GM12878 (cell line): ENCODE results near the gene ANKRD42. TPM values are rescaled to one million over a fixed set of nuclear protein-coding genes. Genes with fewer than 3 reads are reported as not detected.

ENCODE experiments used
- ATAC-seq: fragments of 200-7000 bp; cut with Tn5 transposase; 3 replicates; pipeline ENCODE4 v1.9.1; 2020; ENCODE audit warnings: mild to moderate bottlenecking, moderate library complexity
- BruUV-seq: library from RNA; stranded (reverse); fragments of 400-500 nt; replicated peaks from 2 replicates; lab custom pipeline; 2021; lab: Mats Ljungman, UMichigan
- CTCF ChIA-PET: fragments of 300-600 bp; sonication (Branson Sonifier 250); formaldehyde crosslinking; extraction: SDS; loops from one replicate; lab custom pipeline; 2021; ENCODE audit warnings: inconsistent platforms; lab: Yijun Ruan, JAX
- POLR2A ChIA-PET: fragments of 350-600 bp; formaldehyde crosslinking; extraction: SDS; loops from one replicate; lab custom pipeline; 2021; ENCODE audit warnings: inconsistent platforms; lab: Charles Lee
- RAD21 ChIA-PET: fragments of 300-600 bp; sonication (Branson Sonifier 250); formaldehyde crosslinking; loops from one replicate; lab custom pipeline; 2023; ENCODE audit warnings: antibody characterized with exemption; ENCODE audit not compliant: unreplicated experiment; lab: Charles Lee
- SMC1A ChIA-PET: fragments of 300-600 bp; sonication (Branson Sonifier 250); formaldehyde crosslinking; loops from one replicate; lab custom pipeline; 2023; ENCODE audit not compliant: unreplicated experiment, uncharacterized antibody; lab: Charles Lee
- DNase-seq: peaks from one replicate; pipeline ENCODE4 v3.0.0-alpha.2; 2011; ENCODE audit warnings: low read depth, low spot score
- FAIRE-seq: peaks from 3 replicates; lab custom pipeline; 2011; peaks lifted over from hg19 to GRCh38; lab: Jason Lieb, UNC
- H2AFZ ChIP-seq: 2 replicates; pipeline ENCODE4 v1.6.0; 2011; ENCODE audit warnings: low read depth, low read length, control low read depth; ENCODE audit not compliant: control insufficient read depth
- H3K27ac ChIP-seq: 2 replicates; pipeline ENCODE4 v1.5.1; 2011; ENCODE audit warnings: control low read depth; ENCODE audit not compliant: control insufficient read depth, insufficient read depth
- H3K27me3 ChIP-seq, 2 experiments: replicated peaks in 1 of 2; 2 replicates each; pipeline versions ENCODE4 v1.6.0 to v1.6.1; 2011; ENCODE audit warnings: low read length in 1 of 2; ENCODE audit not compliant: control insufficient read depth in 2 of 2, insufficient read depth in 2 of 2
- H3K36me3 ChIP-seq, 2 experiments: 2 replicates each; pipeline ENCODE4 v1.5.1; 2011; ENCODE audit warnings: low read length in 1 of 2; ENCODE audit not compliant: control insufficient read depth in 2 of 2, insufficient read depth in 2 of 2
- H3K4me1 ChIP-seq: 2 replicates; pipeline ENCODE4 v1.6.1; 2011; ENCODE audit warnings: mild to moderate bottlenecking, low read length, moderate library complexity, mixed read lengths; ENCODE audit not compliant: control insufficient read depth, insufficient read depth
- H3K4me2 ChIP-seq: 2 replicates; pipeline ENCODE4 v1.6.0; 2011; ENCODE audit warnings: control low read depth; ENCODE audit not compliant: control insufficient read depth, insufficient read depth
- H3K4me3 ChIP-seq: fragments of 200-600 bp; sonication (generic); 2 replicates; pipeline ENCODE4 v1.5.1; 2016
- H3K79me2 ChIP-seq: 2 replicates; pipeline ENCODE4 v1.6.0; 2011; ENCODE audit warnings: low read length; ENCODE audit not compliant: control insufficient read depth, insufficient read depth
- H3K9ac ChIP-seq: 2 replicates; pipeline ENCODE4 v1.8.0; 2011; ENCODE audit warnings: low read length, control low read depth, mixed read lengths; ENCODE audit not compliant: control insufficient read depth, insufficient read depth
- H3K9me3 ChIP-seq: replicated peaks from 3 replicates; pipeline ENCODE4 v1.5.1; 2011; ENCODE audit warnings: mild to moderate bottlenecking, low read length; ENCODE audit not compliant: control insufficient read depth, insufficient read depth
- H4K20me1 ChIP-seq: 2 replicates; pipeline ENCODE4 v1.6.0; 2011; ENCODE audit not compliant: control insufficient read depth, insufficient read depth
- TBL1XR1 ChIP-seq: IDR thresholded peaks from 2 replicates; pipeline ENCODE4 v1.6.1; 2012; ENCODE audit warnings: low read depth, low read length, improper control_type of control experiment
- ZNF384 ChIP-seq: IDR thresholded peaks from 2 replicates; pipeline ENCODE4 v1.6.1; 2012; ENCODE audit warnings: low read depth, mild to moderate bottlenecking, low read length, improper control_type of control experiment, borderline replicate concordance
- WGBS: methylation state at CpG from one replicate; pipeline ENCODE4 v1.1.6; 2016; ENCODE audit warnings: low lambda C conversion rate; ENCODE audit not compliant: insufficient replicate concordance, insufficient coverage; ENCODE audit errors: missing lambda C conversion rate; 5-methylcytosine and 5-hydroxymethylcytosine counted together
- in situ Hi-C: fragments of 300-500 bp; cut with MboI; formaldehyde crosslinking; loops from 9 replicates; pipeline ENCODE4 v1.14.3; 2018; ENCODE audit warnings: mixed read lengths
- intact Hi-C: fragments of 100-400 bp; cut with micrococcal nuclease; formaldehyde crosslinking; loops from one replicate; pipeline ENCODE4 v1.14.2; 2022; ENCODE audit not compliant: unreplicated experiment
- polyA plus RNA-seq, 11 experiments: library from polyadenylated mRNA; depleted of rRNA in 4 of 11; unstranded in 6 of 11; stranded (reverse) in 5 of 11; fragments of >200 nt; fragmentation: Nextera tagmentation in 4 of 11; fragmentation: Illumina TruSeq in 1 of 11; extraction: Ambion mirVana in 4 of 11; extraction: Trizol in 1 of 11; gene quantifications; 1 replicate in 1 of 11; 2 replicates in 10 of 11; pipeline versions ENCODE4 v1.2.1 to v1.2.3, GENCODE V29; 2011 to 2016; ENCODE audit warnings: inconsistent platforms in 2 of 11, missing spikeins in 2 of 11, low read depth in 1 of 11
- total RNA-seq, 4 experiments: library from RNA; depleted of rRNA in 3 of 4; stranded (reverse); fragments of >200 nt in 3 of 4; fragmentation: Illumina TruSeq in 1 of 4; extraction: Trizol in 1 of 4; gene quantifications; 2 replicates each; pipeline versions ENCODE4 v1.2.1 to v1.2.3, GENCODE V29; 2013 to 2021
- TF ChIP-seq, protein P1 (sequence below): fragments of 450-650 bp; IDR thresholded peaks from 2 replicates; pipeline ENCODE4 v1.6.1; 2016; ENCODE audit warnings: mild to moderate bottlenecking

Gene ANKRD42
- total and polyA plus RNA-seq, 10 of the 15 experiments (the other 5 are each of a cell fraction or from before 2014, with no cell fraction given), result 0.68 to 3.2 (median 2.0) TPM

DNA sequence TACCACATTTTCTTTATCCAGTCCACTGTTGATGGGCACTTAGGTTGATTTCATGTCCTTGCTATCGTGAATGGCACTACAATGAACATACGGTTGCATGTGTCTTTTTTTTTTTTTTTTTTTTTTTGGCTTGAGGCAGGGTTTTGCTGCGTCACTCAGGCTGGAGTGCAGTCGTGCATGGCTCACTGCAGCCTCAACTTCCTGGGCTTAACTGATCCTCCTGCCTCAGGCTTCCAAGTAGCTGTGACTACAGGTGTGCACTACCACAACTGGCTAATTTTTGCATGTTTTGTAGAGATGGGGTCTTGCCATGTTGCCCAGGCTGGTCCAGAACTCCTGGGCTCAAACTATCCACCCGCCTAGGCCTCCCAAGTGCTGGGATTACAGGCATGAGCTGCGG lies 94.1 kb downstream of the ANKRD42 start:
- FAIRE-seq, result no peak
- peak overlapping the region; percentile 26 for H3K27ac ChIP-seq
- in situ Hi-C loops, result loop anchor here (5.0 to 10.0 kb wide), 2 partner anchors 383 to 530 kb away; partner anchors contain the start of genes DDIAS and PRCP

More for the DNA sequence above, 94.1 kb downstream of the ANKRD42 start:
- intact Hi-C loops, result loop anchor here (5.0 to 10.0 kb wide), 2 partner anchors 225 to 687 kb away; no protein-coding TSS in a partner anchor
- TF ChIP-seq, protein P1, sequence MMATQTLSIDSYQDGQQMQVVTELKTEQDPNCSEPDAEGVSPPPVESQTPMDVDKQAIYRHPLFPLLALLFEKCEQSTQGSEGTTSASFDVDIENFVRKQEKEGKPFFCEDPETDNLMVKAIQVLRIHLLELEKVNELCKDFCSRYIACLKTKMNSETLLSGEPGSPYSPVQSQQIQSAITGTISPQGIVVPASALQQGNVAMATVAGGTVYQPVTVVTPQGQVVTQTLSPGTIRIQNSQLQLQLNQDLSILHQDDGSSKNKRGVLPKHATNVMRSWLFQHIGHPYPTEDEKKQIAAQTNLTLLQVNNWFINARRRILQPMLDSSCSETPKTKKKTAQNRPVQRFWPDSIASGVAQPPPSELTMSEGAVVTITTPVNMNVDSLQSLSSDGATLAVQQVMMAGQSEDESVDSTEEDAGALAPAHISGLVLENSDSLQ, result peak; percentile 34; the same call in 1 of the 2 replicates
- no peak for TF ChIP-seq TBL1XR1
- peak; percentile 49 for TF ChIP-seq ZNF384
- RAD21 ChIA-PET, result no interaction called here
- no TSS peak for BruUV-seq
- DNase-seq (no peak), ATAC-seq (no peak)
- Histone ChIP-seq H3K9me3 (no peaks in the 10 kb centered on the region), H3K4me1 (peaks cover 21% of the 10 kb centered on the region), H2AFZ (peak overlapping the region; percentile 24), H3K9ac (no peak overlapping the region), H4K20me1 (no peaks in the 10 kb centered on the region), H3K4me2 (peak overlapping the region; percentile 74), H3K79me2 (peaks cover 28% of the 10 kb centered on the region), H3K27me3 (no peaks in the 10 kb centered on the region), H3K36me3 (no peaks in the 10 kb centered on the region), H3K4me3 (no peak overlapping the region)
- POLR2A ChIA-PET, result interaction anchor here (0.8 kb wide), 1 partner anchor 310 kb away, joined by 3 read pairs; no protein-coding TSS in a partner anchor
- WGBS, result 70% methylated on average over 6 of the region's 6 CpGs
- CTCF ChIA-PET, result interaction anchor here (0.9 to 1.1 kb wide), 3 partner anchors 8 to 528 kb away, joined by 3 to 4 read pairs (median 3); no protein-coding TSS in a partner anchor
- SMC1A ChIA-PET, result interaction anchor here (0.7 kb wide), 1 partner anchor 38 kb away, joined by 3 read pairs; no protein-coding TSS in a partner anchor
